CD4-positive, alpha-beta T cell (primary cell): Measurements from ENCODE around the gene ARMC3. TPM values are rescaled to one million over a fixed set of nuclear protein-coding genes. Genes with fewer than 3 reads are reported as not detected.

Experiments used
- ATAC-seq: fragments of 200-7000 bp; cut with Tn5 transposase; one replicate; pipeline ENCODE4 v1.10.0; 2022; ENCODE audit warnings: mild to moderate bottlenecking; ENCODE audit not compliant: poor library complexity
- CTCF ChIA-PET: fragments of 350-600 bp; sonication (Branson Sonifier 250); formaldehyde crosslinking; loops from one replicate; lab custom pipeline; 2021; ENCODE audit warnings: antibody characterized with exemption, inconsistent platforms; lab: Charles Lee
- POLR2A ChIA-PET: fragments of 350-600 bp; sonication (Branson Sonifier 250); formaldehyde crosslinking; loops from one replicate; lab custom pipeline; 2021; ENCODE audit warnings: antibody characterized with exemption, inconsistent platforms; lab: Charles Lee
- DNase-seq, 14 experiments: peaks; one replicate each; pipeline ENCODE4 v3.0.0-alpha.2; 2013 to 2020; ENCODE audit warnings: mixed read lengths in 2 of 14
- H3K27ac ChIP-seq, 2 donors: one replicate each; pipeline versions ENCODE4 v1.5.1 to v1.7.0; 2013; ENCODE audit warnings: low read length in 2 of 2, low read depth in 1 of 2, mild to moderate bottlenecking in 1 of 2
- H3K27me3 ChIP-seq, 2 experiments: 1 replicate in 1 of 2; 2 replicates in 1 of 2; pipeline versions ENCODE4 v1.6.1 to v1.7.0; 2013; ENCODE audit warnings: low read length in 2 of 2, control low read depth in 1 of 2, mild to moderate bottlenecking in 1 of 2, moderate library complexity in 1 of 2; ENCODE audit not compliant: insufficient read depth in 2 of 2, control insufficient read depth in 1 of 2
- H3K36me3 ChIP-seq: one replicate; pipeline ENCODE4 v1.6.1; 2013; ENCODE audit warnings: low read length, control low read depth; ENCODE audit not compliant: insufficient read depth
- H3K4me1 ChIP-seq: one replicate; pipeline ENCODE4 v1.6.1; 2013; ENCODE audit warnings: low read length, control low read depth; ENCODE audit not compliant: insufficient read depth
- H3K4me3 ChIP-seq: one replicate; pipeline ENCODE4 v1.5.1; 2013; ENCODE audit warnings: mild to moderate bottlenecking, low read length, moderate library complexity
- H3K9me3 ChIP-seq, 2 experiments: 1 replicate in 1 of 2; 2 replicates in 1 of 2; pipeline versions ENCODE4 v1.6.1 to v1.7.0; 2013; ENCODE audit warnings: low read length in 2 of 2, mild to moderate bottlenecking in 2 of 2, control low read depth in 1 of 2, moderate library complexity in 1 of 2; ENCODE audit not compliant: control insufficient read depth in 1 of 2, insufficient read depth in 1 of 2
- H3K27ac Mint-ChIP-seq: one replicate; pipeline ENCODE4 v1.8.0; 2020; ENCODE audit warnings: mixed read lengths
- H3K27me3 Mint-ChIP-seq: one replicate; pipeline ENCODE4 v1.8.0; 2021; ENCODE audit warnings: mixed read lengths
- H3K36me3 Mint-ChIP-seq: one replicate; pipeline ENCODE4 v1.8.0; 2021; ENCODE audit warnings: low read depth, mixed read lengths
- H3K4me1 Mint-ChIP-seq: one replicate; pipeline ENCODE4 v1.8.0; 2021; ENCODE audit warnings: low read depth, mixed read lengths
- H3K4me3 Mint-ChIP-seq: one replicate; pipeline ENCODE4 v1.8.0; 2020; ENCODE audit warnings: mild to moderate bottlenecking, mixed read lengths
- H3K9me3 Mint-ChIP-seq: one replicate; pipeline ENCODE4 v1.8.0; 2020; ENCODE audit warnings: mixed read lengths
- intact Hi-C, 2 experiments: fragments of 100-400 bp; cut with DNase I in 1 of 2; cut with micrococcal nuclease in 1 of 2; formaldehyde crosslinking; loops; one replicate each; pipeline versions ENCODE4 v1.15.1 to v1.9.0; 2023 to 2025; cut with DNase I, micrococcal nuclease
- total RNA-seq, 174 experiments: library from RNA in 2 of 174; stranded (reverse) in 2 of 174; gene quantifications; one replicate each; pipeline ENCODE4 v1.2.3 and lab custom pipeline; 2021 to 2026
- TF ChIP-seq, protein P1 (sequence below): fragments of 200-600 bp; IDR thresholded peaks from one replicate; pipeline ENCODE4 v1.8.0; 2022; ENCODE audit warnings: antibody characterized with exemption, mild to moderate bottlenecking

ARMC3 gene
- total RNA-seq, 2 experiments from 2014 or later = not detected

DNA sequence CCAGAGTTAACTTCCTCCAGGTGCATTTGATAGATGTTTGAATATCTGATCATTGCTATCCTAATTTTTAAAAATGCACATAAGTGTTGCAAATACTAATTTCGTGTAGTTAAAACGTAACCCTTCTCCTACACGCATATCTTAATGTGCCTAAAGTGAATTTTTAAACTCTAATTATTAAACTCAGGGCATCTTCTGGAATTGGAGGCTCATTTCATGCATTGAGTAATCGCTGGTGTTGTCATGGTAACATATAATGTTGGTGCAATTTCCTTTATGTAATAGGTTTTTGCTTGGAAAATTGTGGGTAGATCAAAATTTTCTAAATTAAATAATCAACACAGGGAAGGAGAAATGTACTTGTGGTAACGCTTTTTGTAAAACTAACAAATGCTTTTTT, 56.2 kb downstream of the ARMC3 start:
- Mint-ChIP-seq H3K36me3 (no peaks in the 10 kb centered on the region), H3K4me1 (peaks cover 6% of the 10 kb centered on the region), H3K27me3 (peaks cover 3% of the 10 kb centered on the region), H3K4me3 (no peak overlapping the region), H3K27ac (no peak overlapping the region), H3K9me3 (no peaks in the 10 kb centered on the region)
- intact Hi-C loops = loop anchor here (10.0 kb wide), 2 partner anchors 729 to 769 kb away; partner anchors contain the start of gene EBLN1 (in 1 of the 2)
- H3K4me3 ChIP-seq = no peak overlapping the region
- DNase-seq (no peak), ATAC-seq (no peak)
- no peaks in the 10 kb centered on the region for H3K27me3 ChIP-seq
- H3K36me3 ChIP-seq = no peaks in the 10 kb centered on the region
- H3K27ac ChIP-seq = no peak overlapping the region
- TF ChIP-seq, protein P1, sequence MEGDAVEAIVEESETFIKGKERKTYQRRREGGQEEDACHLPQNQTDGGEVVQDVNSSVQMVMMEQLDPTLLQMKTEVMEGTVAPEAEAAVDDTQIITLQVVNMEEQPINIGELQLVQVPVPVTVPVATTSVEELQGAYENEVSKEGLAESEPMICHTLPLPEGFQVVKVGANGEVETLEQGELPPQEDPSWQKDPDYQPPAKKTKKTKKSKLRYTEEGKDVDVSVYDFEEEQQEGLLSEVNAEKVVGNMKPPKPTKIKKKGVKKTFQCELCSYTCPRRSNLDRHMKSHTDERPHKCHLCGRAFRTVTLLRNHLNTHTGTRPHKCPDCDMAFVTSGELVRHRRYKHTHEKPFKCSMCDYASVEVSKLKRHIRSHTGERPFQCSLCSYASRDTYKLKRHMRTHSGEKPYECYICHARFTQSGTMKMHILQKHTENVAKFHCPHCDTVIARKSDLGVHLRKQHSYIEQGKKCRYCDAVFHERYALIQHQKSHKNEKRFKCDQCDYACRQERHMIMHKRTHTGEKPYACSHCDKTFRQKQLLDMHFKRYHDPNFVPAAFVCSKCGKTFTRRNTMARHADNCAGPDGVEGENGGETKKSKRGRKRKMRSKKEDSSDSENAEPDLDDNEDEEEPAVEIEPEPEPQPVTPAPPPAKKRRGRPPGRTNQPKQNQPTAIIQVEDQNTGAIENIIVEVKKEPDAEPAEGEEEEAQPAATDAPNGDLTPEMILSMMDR = no peak
- H3K4me1 ChIP-seq = no peaks in the 10 kb centered on the region
- ChIA-PET POLR2A (no interaction called here), CTCF (no interaction called here)
- no peaks in the 10 kb centered on the region for H3K9me3 ChIP-seq

DNA sequence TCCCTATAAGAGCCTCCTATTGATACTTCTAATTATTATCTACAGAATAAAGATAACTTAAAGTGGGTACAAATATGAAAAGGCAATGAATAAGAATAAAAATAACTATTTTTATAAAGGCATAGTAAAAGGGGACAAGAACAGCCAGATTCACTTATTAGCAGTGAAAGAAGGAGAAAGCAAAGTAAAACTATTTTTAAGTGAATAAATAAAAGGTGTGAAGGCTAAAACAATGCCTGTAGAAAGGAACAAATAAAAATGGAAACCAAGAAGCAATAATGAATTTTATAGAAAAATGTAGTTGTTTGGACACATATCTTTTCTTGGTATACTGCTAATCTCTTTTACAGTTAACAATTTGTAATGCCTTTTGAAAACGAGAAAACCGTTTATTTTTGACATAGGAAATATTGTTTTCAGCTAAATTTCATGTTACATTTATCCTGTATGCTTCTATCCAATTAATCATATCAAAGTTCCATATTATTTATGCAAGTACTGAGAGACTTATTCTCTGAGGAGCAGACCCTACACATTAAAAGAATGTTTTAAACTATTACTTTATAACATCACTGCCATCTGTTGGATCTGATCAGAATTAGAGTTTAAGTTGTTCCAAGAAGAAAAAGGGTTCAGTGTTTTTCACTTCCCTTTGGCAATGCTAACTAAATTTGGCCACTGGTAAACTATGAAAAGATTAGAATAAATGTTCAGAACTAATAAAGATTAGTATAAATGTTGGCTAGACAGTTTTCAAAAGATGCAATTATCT, 59.1 kb downstream of the ARMC3 start:
- no peak overlapping the region for H3K4me3 ChIP-seq
- H3K36me3 ChIP-seq = no peaks in the 10 kb centered on the region
- H3K27ac ChIP-seq = no peak overlapping the region
- H3K4me3 Mint-ChIP-seq = no peak overlapping the region
- H3K9me3 Mint-ChIP-seq = no peaks in the 10 kb centered on the region
- ChIA-PET POLR2A (interaction anchor here (0.7 kb wide), 1 partner anchor 1016 kb away, joined by 4 read pairs; no protein-coding TSS in a partner anchor), CTCF (interaction anchor here (0.6 to 1.0 kb wide), 2 partner anchors 188 to 401 kb away, joined by 3 read pairs; no protein-coding TSS in a partner anchor)
- no peaks in the 10 kb centered on the region for H3K27me3 Mint-ChIP-seq
- intact Hi-C loops = loop anchor here (5.0 to 10.0 kb wide), 5 partner anchors 565 to 1490 kb away; partner anchors contain the start of gene EBLN1 (in 1 of the 2)
- H3K4me1 ChIP-seq = no peaks in the 10 kb centered on the region
- TF ChIP-seq, protein P1 = peak; percentile 73
- no peaks in the 10 kb centered on the region for H3K36me3 Mint-ChIP-seq
- H3K27me3 ChIP-seq = no peaks in the 10 kb centered on the region
- ATAC-seq (peak; percentile 50), DNase-seq (peak in 3 of 14 experiments; percentile 26 to 42 (median 28))
- peaks cover 9% of the 10 kb centered on the region for H3K4me1 Mint-ChIP-seq
- no peaks in the 10 kb centered on the region for H3K9me3 ChIP-seq
- no peak overlapping the region for H3K27ac Mint-ChIP-seq

DNA sequence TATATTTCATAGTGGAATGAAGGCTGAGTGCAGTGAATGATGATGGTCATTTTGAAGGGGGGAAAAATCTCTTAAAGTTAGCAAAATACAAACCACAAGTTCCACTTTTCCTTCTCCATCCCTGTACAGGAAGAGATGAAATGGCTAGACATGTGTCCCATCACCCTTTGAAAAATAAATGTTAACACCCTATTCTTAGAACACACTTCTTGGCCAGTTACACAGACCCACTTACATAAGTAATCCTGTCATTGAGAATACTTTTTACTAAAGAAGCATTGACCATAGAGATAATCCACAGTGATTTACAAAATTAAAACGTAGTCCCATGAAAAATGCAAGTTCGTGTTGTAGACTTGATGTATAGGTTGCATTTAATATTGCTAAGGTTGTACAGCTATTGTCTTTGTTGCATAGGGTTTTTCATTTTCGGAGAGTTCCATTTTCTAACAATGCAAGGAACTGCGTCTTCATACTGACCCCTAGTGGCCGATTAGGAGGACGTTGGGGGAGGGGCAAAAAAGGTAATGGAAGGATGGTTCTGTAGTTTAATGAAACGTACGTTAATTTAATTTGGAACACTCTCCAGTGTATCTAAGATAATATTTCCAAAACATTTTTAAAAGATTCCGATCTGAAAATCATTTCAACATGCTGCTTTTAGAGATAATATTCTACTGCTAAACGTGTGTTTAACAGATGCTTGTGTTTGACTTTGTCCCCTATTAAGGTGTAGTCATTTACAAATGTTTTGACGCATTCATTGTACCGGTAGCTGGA, 60.9 kb downstream of the ARMC3 start:
- no peak overlapping the region for H3K27ac ChIP-seq
- no peaks in the 10 kb centered on the region for H3K9me3 Mint-ChIP-seq
- H3K36me3 Mint-ChIP-seq = no peaks in the 10 kb centered on the region
- ATAC-seq (peak; percentile 81), DNase-seq (peak; percentile 44 to 87 (median 62))
- no peaks in the 10 kb centered on the region for H3K9me3 ChIP-seq
- peaks cover 13% of the 10 kb centered on the region for H3K4me1 Mint-ChIP-seq
- H3K4me1 ChIP-seq = no peaks in the 10 kb centered on the region
- no peaks in the 10 kb centered on the region for H3K27me3 Mint-ChIP-seq
- CTCF ChIA-PET = interaction anchor here (0.6 to 2.0 kb wide), 20 partner anchors 9 to 1493 kb away, joined by 3 to 11 read pairs (median 4); no protein-coding TSS in a partner anchor
- H3K4me3 Mint-ChIP-seq = no peak overlapping the region
- no peak overlapping the region for H3K4me3 ChIP-seq
- H3K27me3 ChIP-seq = no peaks in the 10 kb centered on the region
- H3K27ac Mint-ChIP-seq = no peak overlapping the region
- intact Hi-C loops = loop anchor here (1.0 to 10.0 kb wide), 12 partner anchors 414 to 1491 kb away; partner anchors contain the start of gene EBLN1 (in 1 of the 2)
- POLR2A ChIA-PET = interaction anchor here (0.6 to 3.1 kb wide), 6 partner anchors 199 to 966 kb away, joined by 3 to 12 read pairs (median 4); no protein-coding TSS in a partner anchor
- no peaks in the 10 kb centered on the region for H3K36me3 ChIP-seq
- TF ChIP-seq, protein P1 = peak; percentile 95
